ENCODE measurements around the gene CEP44.

Gene CEP44

GRCh38 chr4:174279433-174280155, 4.1 kb upstream of the CEP44 start:
- Mint-ChIP-seq H3K27me3 (ENCODE audit: low read depth, poor library complexity) (no peaks in the 10 kb centered on the region), H3K9me3 (peaks cover 15% of the 10 kb centered on the region), H3K36me3 (ENCODE audit: low read depth) (peaks cover 20% of the 10 kb centered on the region), H3K27ac (no peak overlapping the region), H3K4me1 (peaks cover 24% of the 10 kb centered on the region), H3K4me3 (no peak overlapping the region)
- TF ChIP-seq CTCF (IDR thresholded peaks at IDR 0.05), result no peak
- no peak for DNase-seq

GRCh38 chr4:174281182-174281737, 2.5 kb upstream of the CEP44 start:
- TF ChIP-seq CTCF (IDR thresholded peaks at IDR 0.05), result no peak
- H3K27me3 Mint-ChIP-seq (ENCODE audit: low read depth, poor library complexity), result no peaks in the 10 kb centered on the region
- H3K27ac Mint-ChIP-seq, result no peak overlapping the region
- no peak for DNase-seq
- peaks cover 41% of the 10 kb centered on the region for H3K4me1 Mint-ChIP-seq
- H3K4me3 Mint-ChIP-seq, result peak overlapping the region; percentile 95
- peaks cover 20% of the 10 kb centered on the region for H3K36me3 Mint-ChIP-seq (ENCODE audit: low read depth)
- peaks cover 15% of the 10 kb centered on the region for H3K9me3 Mint-ChIP-seq

- no peak for TF ChIP-seq CTCF (IDR thresholded peaks at IDR 0.05)
- peaks cover 15% of the 10 kb centered on the region for H3K9me3 Mint-ChIP-seq
- H3K36me3 Mint-ChIP-seq (ENCODE audit: low read depth), result peaks cover 23% of the 10 kb centered on the region
- H3K27ac Mint-ChIP-seq, result no peak overlapping the region
- DNase-seq, result no peak
- peak overlapping the region; percentile 95 for H3K4me3 Mint-ChIP-seq
- no peaks in the 10 kb centered on the region for H3K27me3 Mint-ChIP-seq (ENCODE audit: low read depth, poor library complexity)
- H3K4me1 Mint-ChIP-seq, result peaks cover 47% of the 10 kb centered on the region
Measured at GRCh38 chr4:174281901-174282300, 1.8 kb upstream of the CEP44 start.

- Mint-ChIP-seq H3K4me1 (peaks cover 51% of the 10 kb centered on the region), H3K27ac (peak overlapping the region; percentile 100), H3K4me3 (peak overlapping the region; percentile 95), H3K36me3 (ENCODE audit: low read depth) (peaks cover 29% of the 10 kb centered on the region), H3K27me3 (ENCODE audit: low read depth, poor library complexity) (no peaks in the 10 kb centered on the region), H3K9me3 (peaks cover 15% of the 10 kb centered on the region)
- TF ChIP-seq CTCF (IDR thresholded peaks at IDR 0.05), result no peak
- peak; percentile 56 for DNase-seq
Measured at GRCh38 chr4:174282836-174283506, 740 bp upstream of the CEP44 start.

GRCh38 chr4:174284487-174284886, 776 bp downstream of the CEP44 start:
- H3K4me1 Mint-ChIP-seq, result peaks cover 51% of the 10 kb centered on the region
- peak overlapping the region; percentile 95 for H3K4me3 Mint-ChIP-seq
- peak; percentile 2 for DNase-seq
- peak overlapping the region; percentile 100 for H3K27ac Mint-ChIP-seq
- TF ChIP-seq CTCF (IDR thresholded peaks at IDR 0.05), result no peak
- H3K9me3 Mint-ChIP-seq, result peaks cover 13% of the 10 kb centered on the region
- no peaks in the 10 kb centered on the region for H3K27me3 Mint-ChIP-seq (ENCODE audit: low read depth, poor library complexity)
- H3K36me3 Mint-ChIP-seq (ENCODE audit: low read depth), result peaks cover 38% of the 10 kb centered on the region

Measured in nephron progenitor cell (in vitro differentiated cells).